OCI-M1 (cell line): ENCODE results near the gene RTN4RL1.

ENCODE experiments used
- DNase-seq: peaks from one replicate; lab custom pipeline; 2025; lab: John Stamatoyannopoulos, UW

RTN4RL1 gene

DNA sequence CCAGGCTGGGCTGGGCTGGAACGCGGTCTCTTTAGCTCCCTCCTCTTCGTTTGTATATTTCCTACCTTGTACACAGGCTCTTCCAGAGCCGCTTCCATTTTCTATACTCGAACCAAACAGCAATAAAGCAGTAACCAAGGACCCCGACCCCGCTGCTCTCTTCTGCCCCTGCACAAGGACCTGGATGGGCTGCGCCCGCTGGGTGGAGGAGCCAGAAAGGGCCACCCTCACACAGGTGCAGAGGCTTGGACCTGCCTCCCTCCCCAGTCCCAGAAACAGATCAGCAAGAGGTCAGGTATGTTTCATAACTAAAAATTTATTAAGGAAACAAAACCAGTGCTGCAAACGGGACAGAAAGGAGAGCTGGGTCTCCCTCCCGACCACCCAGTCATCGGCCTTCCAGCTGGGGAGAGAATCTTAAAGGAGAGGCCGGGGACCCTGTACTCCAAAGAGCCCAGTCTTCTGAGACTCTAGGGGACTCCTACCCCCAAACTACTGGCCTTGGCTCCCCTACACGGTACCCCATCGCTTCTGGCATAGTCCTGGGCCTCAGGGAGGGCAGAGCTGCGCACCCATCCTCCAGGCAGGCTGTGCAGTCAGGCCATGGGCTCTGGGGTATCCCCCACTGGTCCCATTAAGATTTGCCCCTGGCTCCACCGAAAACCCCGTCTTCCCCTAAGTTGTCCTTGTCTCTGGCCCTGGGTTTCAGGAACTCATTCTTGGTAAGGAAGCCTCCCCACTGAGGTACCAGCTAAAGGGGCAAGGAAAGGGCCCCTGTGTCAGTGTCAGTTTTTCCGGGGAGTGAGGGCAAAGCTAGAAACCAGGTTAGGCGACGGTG, 34.6 kb upstream of the RTN4RL1 start:
- no peak for DNase-seq

DNA sequence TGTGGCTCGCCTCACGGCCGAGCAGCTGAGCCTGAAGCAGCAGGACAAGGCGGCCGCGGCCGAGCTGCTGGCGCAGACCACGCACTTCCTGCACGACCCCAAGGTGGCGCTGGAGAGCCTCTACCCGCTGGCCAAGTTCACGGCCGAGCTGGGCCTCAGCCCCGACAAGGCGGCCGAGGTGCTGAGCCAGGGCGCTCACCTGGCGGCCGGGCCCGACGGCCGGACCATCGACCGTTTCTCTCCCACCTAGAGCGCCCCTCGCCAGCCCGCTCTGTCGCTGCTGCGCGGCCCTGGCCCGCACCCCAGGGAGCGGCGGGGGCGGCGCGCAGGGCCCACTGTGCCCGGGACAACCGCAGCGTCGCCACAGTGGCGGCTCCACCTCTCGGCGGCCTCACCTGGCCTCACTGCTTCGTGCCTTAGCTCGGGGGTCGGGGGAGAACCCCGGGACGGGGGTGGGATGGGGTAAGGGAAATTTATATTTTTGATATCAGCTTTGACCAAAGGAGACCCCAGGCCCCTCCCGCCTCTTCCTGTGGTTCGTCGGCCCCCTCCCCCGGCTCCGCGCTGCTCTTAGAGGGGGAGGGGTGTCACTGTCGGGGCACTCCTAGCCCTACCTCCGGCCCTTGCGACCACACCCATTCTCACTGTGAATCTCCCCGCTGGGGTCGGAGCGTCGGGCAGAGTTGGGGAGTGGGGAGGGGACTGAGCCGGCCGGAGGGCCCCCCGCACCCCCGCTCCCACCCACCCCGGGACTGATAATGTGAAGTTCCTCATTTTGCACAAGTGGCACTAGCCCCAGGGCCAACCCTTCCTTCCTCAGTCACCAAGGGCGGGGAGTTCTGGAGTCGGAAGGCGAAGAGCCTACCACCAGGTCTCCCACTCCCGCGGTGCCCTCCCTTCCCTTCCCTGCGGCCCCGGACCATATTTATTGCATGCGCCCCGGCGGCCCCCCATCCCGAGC, 33.7 kb upstream of the RTN4RL1 start:
- peak; percentile 89 for DNase-seq

DNA sequence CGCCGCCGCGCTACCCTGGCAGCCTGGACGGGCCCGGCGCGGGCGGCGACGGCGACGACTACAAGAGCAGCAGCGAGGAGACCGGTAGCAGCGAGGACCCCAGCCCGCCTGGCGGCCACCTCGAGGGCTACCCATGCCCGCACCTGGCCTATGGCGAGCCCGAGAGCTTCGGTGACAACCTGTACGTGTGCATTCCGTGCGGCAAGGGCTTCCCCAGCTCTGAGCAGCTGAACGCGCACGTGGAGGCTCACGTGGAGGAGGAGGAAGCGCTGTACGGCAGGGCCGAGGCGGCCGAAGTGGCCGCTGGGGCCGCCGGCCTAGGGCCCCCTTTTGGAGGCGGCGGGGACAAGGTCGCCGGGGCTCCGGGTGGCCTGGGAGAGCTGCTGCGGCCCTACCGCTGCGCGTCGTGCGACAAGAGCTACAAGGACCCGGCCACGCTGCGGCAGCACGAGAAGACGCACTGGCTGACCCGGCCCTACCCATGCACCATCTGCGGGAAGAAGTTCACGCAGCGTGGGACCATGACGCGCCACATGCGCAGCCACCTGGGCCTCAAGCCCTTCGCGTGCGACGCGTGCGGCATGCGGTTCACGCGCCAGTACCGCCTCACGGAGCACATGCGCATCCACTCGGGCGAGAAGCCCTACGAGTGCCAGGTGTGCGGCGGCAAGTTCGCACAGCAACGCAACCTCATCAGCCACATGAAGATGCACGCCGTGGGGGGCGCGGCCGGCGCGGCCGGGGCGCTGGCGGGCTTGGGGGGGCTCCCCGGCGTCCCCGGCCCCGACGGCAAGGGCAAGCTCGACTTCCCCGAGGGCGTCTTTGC, 32.8 kb upstream of the RTN4RL1 start:
- DNase-seq: no peak

DNA sequence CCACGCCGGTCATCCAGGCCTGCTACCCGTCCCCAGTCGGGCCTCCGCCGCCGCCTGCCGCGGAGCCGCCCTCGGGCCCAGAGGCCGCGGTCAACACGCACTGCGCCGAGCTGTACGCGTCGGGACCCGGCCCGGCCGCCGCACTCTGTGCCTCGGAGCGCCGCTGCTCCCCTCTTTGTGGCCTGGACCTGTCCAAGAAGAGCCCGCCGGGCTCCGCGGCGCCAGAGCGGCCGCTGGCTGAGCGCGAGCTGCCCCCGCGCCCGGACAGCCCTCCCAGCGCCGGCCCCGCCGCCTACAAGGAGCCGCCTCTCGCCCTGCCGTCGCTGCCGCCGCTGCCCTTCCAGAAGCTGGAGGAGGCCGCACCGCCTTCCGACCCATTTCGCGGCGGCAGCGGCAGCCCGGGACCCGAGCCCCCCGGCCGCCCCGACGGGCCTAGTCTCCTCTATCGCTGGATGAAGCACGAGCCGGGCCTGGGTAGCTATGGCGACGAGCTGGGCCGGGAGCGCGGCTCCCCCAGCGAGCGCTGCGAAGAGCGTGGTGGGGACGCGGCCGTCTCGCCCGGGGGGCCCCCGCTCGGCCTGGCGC, 32.1 kb upstream of the RTN4RL1 start:
- DNase-seq: no peak

DNA sequence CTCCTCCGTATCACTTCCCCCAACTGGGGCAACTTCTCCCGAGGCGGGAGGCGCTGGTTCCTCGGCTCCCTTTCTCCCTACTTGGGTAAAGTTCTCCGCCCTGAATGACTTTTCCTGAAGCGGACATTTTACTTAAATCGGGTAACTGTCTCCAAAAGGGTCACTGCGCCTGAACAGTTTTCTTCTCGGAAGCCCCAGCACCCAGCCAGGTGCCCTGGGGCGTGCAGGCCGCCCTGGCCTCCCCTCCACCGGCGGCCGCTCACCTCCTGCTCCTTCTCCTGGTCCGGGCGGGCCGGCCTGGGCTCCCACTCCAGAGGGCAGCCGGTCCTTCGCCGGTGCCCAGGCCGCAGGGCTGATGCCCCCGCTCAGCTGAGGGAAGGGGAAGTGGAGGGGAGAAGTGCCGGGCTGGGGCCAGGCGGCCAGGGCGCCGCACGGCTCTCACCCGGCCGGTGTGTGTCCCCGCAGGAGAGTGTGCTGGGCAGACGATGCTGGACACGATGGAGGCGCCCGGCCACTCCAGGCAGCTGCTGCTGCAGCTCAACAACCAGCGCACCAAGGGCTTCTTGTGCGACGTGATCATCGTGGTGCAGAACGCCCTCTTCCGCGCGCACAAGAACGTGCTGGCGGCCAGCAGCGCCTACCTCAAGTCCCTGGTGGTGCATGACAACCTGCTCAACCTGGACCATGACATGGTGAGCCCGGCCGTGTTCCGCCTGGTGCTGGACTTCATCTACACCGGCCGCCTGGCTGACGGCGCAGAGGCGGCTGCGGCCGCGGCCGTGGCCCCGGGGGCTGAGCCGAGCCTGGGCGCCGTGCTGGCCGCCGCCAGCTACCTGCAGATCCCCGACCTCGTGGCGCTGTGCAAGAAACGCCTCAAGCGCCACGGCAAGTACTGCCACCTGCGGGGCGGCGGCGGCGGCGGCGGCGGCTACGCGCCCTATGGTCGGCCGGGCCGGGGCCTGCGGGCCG, 31.4 kb upstream of the RTN4RL1 start:
- DNase-seq: no peak

DNA sequence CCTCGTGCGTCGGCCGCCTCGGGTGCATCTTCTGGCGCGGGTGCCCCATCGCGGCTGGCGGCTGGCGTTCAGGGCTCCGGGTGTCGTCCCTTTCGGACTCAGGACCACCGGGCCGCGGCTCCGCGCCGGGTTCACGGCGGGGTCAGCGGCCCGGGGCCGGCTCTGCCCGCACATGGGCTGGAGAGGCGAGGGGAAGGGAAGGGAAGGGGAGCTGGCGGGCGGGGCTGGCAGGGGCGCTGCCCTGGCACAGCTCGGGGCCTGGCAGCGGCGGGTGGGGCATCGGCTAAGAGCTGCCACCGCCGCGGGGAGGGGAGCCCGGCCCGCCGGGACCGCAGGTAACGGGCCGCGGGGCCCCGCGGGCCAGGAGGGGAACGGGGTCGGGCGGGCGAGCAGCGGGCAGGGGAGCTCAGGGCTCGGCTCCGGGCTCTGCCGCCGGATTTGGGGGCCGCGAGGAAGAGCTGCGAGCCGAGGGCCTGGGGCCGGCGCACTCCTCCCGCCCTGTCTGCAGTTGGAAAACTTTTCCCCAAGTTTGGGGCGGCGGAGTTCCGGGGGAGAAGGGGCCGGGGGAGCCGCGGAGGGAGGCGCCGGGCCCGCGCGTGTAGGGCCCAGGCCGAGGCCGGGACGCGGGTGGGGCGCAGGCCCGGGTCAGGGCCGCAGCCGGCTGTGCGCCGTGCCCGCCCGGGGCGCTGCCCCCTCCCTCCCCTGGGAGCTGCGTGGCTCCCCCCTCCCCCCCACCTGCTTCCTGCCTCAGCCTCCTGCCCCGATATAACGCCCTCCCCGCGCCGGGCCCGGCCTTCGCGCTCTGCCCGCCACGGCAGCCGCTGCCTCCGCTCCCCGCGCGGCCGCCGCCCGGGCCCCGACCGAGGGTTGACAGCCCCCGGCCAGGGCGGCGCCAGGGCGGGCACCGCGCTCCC, 30.4 kb upstream of the RTN4RL1 start:
- DNase-seq: no peak

DNA sequence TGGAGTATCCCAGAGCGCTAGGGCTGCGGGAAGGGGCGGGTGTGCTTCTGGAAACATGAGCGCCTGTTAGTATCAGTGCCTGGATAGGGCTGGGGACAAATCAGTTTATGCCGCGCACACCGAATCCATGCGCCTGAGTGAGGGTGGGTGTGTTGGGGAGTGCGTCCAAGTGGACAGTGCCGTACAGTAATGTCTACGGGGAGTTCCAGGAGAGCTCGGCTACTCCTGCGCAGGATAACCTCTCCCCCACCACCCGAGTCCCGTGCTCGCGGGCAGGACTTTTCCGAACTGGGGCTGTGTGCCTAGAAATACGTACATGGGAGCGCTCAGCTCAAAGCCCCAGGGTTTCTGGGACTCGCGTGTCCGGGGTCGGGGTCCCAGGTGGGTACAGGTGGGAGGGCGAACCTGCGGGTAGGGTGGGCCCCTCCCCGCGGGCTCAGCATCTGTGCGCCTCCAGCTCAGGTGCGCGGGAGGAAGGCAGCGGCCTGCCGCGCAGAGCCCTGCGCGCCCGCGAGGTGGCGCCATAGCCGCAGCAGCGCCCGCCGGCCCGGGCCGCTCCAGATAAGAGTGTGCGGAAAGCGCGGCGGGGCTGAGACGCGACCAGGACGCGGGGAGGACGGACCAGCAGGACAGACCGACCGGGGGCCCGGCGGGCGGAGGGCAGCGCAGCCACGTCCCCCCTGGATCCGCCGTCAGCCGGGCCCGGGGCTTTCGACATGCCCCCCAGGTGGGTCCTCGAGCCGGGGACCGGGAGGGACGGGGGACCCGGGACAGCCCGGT, 29.6 kb upstream of the RTN4RL1 start, which contains the start of gene HIC1:
Gene HIC1 (plus strand): TSS at position 592 of the 780 bp plus-strand sequence. CDS start 1,588 bp downstream, outside the sequence.
- DNase-seq: peak; percentile 80

DNA sequence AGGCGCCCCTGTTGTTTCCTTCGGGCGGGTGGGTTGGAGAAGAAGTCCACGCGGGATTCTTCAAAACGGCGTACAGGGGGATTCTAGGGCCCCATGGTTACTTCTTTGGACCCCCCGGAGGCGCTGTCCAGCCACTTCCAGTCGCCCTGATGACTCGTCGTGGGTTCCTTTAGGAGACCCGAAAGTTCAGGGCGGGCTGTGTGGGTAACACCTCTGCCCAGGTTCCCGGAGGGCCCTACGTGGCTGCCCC, 29.1 kb upstream of the RTN4RL1 start:
- DNase-seq: no peak

DNA sequence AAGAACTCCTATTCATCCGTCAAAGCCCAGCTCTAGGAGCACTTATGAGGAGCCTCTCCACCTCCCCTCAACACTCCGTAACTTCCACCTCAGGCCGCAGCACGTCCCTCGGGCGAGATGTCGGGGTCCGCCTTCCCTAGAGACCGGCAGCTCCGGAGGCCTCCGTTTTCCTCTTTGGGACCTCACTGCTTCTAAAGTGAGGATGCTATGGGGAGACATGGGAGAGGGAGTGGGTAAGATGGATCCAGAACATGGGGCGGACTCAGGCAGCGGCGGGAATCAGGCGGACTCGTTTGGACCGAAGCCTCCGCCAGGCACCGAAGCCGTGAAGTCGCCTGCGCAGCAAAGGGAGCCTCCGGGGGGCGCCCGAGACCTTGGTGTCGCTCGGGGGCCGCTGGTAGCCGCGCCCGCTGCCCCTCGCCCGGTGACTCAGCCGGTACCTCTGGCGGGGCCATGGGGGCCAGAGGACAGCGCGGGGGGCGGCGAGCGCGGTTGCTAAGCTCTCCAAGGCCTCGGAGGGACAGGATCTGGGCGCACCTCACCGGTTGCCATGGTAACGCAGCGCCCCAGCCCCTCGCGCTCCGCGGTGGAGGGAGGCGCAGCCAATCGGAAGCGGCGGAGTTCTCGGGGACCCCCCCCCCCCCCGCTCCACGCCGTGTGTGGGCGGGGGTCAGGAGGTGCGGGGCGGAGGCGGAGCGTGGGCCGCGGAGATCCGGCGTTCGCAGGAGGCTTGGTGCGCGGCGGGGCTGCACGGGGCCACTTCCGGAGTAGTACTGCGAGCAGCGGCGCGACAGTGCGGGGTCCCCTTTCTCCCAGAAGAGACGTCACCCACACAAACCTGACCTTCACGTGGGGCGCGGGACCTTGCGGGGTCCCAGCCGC, 28.5 kb upstream of the RTN4RL1 start:
- peak; percentile 70 for DNase-seq

DNA sequence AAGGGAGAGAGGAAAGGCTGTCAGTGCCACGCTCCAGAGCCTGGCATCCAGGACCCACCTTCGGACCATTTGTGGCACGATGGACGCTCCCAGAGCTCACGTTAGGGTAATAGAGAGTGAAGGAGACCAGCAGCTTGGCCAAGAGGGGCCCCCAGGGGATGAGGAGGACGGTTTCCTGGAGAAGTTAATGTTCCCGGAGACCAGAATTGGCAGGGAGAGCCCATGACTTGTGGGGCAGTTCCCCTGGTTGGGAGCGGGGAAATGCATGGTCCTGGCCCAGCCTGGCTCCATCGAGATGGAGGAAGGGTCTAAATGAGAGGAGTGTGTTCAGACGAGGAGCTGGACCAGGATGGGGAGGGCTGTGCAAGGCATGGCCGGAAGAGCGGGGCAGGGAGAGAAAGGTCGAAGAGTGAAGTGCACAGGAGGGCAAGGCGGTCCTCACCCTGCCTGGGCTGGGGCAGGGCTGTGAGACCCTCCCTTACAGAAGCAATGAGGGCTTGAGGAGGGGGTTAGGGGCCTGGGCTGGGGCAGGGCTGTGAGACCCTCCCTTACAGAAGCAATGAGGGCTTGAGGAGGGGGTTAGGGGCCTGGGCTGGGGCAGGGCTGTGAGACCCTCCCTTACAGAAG, 26.9 kb upstream of the RTN4RL1 start:
- no peak for DNase-seq

DNA sequence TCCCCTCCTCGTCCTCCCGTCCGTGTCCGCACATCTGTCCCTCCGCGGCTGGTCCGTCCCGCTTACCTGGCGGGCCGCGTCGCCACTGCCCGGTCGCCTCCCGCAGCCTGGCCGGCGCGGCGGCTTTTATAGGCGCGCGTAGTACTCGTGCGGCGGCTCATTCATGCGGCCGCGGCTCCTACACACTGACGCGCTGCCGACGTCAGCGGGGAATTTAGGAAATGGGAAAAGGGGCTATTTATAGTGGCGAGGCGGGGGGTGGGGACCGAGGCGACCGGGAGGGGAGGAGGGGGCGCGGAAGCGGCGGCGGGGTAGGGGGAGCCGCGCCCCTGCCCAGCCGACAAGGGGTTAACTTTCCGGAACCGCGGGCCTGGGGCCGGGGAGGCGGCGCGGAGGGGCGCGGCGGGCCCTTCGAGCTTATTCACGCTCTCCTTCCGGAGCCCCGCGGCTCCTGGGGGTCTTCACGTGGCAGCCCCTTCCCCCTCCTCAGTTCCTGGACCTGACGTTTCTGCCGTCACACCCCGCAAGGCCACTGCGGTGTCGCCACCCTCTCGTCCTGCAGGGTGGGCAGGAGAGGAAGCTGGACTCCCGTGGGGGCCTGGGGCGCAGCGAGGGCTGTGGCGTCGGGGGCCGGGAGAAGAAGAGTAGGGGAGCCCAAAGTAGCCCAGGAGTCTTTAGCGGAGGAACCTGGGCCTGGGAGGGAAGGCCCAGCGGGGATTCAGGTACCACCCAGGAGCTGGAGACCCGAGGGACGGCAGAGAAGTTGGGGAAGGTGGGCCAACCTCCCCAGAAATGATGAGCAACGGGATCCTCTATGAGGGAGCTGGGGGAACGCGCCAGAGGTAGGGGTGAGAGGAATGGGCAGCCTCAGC, 26.2 kb upstream of the RTN4RL1 start:
- DNase-seq: no peak

DNA sequence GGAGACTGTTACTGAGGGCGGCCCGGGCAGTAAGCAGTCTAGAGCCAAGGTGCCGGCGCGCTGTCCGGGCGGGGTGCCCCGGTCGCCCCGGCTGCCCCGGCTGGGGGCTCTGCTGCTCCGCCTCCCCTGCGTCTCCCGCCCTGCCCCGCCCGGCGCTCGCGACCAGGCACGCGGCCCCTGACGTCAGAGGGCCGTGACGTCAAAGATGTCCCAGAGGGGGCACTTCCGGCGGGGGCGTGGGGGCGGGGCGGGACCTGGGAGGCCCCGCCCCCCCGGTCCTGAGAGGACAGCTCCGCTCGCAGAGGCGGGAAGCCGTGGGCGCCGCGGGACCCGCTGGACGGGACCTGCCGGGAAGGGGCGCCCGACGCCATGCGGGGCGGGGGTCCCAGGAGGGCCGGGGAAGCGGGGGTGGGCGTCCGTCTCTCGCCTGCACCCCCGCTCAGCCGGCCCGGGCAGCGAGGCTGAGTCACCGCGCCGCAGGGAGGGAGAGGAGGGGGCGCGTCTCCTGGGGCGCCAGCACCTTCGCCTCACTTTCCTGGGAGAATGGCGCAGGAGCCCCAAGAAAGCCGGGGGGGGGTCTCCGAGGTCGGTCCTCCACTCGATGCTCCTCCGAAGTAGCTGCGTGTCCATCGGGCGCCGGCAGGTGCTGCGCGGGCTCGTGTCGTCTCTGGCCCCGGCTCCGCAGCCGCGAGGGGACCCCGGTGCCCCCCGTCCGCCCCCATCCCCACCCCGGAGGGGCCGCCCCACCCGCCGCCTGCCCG, 25.3 kb upstream of the RTN4RL1 start:
- peak; percentile 75 for DNase-seq

DNA sequence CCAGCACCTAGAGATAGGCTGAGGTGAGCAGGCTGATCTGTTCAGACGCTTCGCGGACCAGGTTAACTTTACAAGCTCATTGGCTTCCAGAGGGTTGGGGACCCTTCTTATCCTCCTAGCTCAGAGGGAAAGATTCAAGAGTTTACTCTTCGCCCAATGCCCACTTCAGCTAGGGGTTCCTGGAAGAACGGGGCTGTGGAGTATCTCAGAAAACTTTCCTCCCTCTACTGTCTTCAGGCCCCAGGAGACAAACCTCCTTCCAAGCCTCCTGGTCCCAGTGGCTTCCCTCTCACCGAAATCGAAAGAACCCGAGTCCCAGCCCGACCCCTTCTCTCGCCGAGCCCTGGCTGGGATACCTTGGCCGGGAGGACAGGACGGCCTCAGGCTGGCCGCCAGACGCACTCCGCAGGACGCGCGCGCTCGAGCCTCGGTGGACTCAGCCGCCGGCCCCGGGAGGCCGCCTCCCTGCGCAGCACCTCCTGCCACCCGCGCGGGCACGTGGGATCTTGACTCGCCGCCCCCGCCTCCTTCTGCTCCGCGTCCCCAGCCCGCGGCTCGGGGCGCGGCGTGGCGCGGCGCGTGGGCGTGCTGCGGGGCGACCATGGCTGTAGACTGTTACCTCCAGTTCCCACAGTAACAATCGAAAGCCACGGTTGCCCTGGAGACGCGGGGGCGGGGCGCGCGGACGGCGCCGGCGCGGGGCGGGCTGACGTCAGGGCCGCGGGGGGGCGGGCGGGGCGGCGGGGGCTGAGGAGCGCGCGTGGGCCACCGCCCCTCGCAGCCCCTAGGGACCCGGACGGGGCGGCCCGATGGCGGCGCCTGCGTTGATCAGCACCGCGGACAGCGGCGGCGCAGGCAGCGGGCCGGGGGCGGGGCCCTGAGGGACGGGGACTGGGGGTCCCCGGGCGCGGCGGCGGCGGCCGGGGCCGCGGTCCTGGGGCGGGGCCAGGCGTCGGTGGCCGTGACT, 24.5 kb upstream of the RTN4RL1 start:
- peak; percentile 77 for DNase-seq

DNA sequence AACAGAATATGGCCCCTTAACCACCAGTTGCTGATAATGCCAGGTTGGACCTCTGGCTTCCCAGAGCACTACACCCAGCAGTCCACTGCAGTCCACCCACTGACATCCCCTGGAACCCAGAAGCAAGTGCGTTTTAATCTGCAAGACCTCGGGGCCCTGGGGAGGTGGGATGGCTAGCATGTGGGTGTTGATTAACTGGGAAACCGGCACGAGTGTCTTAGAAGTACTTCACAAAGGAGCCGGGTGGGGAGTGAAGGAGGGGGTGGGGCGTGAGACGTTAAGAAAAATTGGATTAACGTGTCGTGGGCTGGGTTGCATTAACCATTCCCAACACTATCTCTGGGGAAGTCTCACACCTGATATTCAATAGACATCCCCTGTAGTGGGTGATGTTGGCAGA, 23.7 kb upstream of the RTN4RL1 start:
- no peak for DNase-seq
